Measurements from ENCODE around the gene C16orf46.

The C16orf46 gene

GRCh38 chr16:81095953-81096714 is 19.1 kb upstream of the C16orf46 start, which contains the start of gene GCSH:
Gene GCSH, minus strand, starts transcription at chr16:81096395. Its CDS starts 117 bp downstream, at chr16:81096278.
- no peak for TF ChIP-seq CTCF (IDR thresholded peaks at IDR 0.05; ENCODE audit: extremely low read depth, missing control alignments)
- peak; percentile 96 for DNase-seq (ENCODE audit: low spot score)

- TF ChIP-seq CTCF (IDR thresholded peaks at IDR 0.05; ENCODE audit: extremely low read depth, missing control alignments) = no peak
- DNase-seq (ENCODE audit: low spot score) = no peak
These were observed 18.6 kb upstream of the C16orf46 start for GRCh38 chr16:81095653-81095952.

GRCh38 chr16:81094771-81095251 is 17.8 kb upstream of the C16orf46 start:
- no peak for TF ChIP-seq CTCF (IDR thresholded peaks at IDR 0.05; ENCODE audit: extremely low read depth, missing control alignments)

GRCh38 chr16:81088836-81089235 is 11.8 kb upstream of the C16orf46 start:
- TF ChIP-seq CTCF (IDR thresholded peaks at IDR 0.05; ENCODE audit: extremely low read depth, missing control alignments) = no peak
- DNase-seq (ENCODE audit: low spot score) = no peak

More at GRCh38 chr16:81094771-81095251, 17.8 kb upstream of the C16orf46 start:
- DNase-seq (ENCODE audit: low spot score) = no peak

GRCh38 chr16:81081014-81081413 is 4.0 kb upstream of the C16orf46 start:
- DNase-seq (ENCODE audit: low spot score) = no peak

GRCh38 chr16:81080233-81080632 is 3.2 kb upstream of the C16orf46 start:
- no peak for TF ChIP-seq CTCF (IDR thresholded peaks at IDR 0.05; ENCODE audit: extremely low read depth, missing control alignments)
- DNase-seq (ENCODE audit: low spot score) = no peak

More at GRCh38 chr16:81081014-81081413, 4.0 kb upstream of the C16orf46 start:
- TF ChIP-seq CTCF (IDR thresholded peaks at IDR 0.05; ENCODE audit: extremely low read depth, missing control alignments) = no peak

GRCh38 chr16:81076566-81077075 is 417 bp downstream of the C16orf46 start:
- no peak for TF ChIP-seq CTCF (IDR thresholded peaks at IDR 0.05; ENCODE audit: extremely low read depth, missing control alignments)
- peak; percentile 87 for DNase-seq (ENCODE audit: low spot score)

Data from GM20000 (cell line).